HEK293T (cell line): Measurements from ENCODE around the gene ANKRD16.

Experiments used
- CTCF ChIA-PET: fragments of 350-600 bp; formaldehyde crosslinking; extraction: SDS; loops from one replicate; lab custom pipeline; 2021; ENCODE audit warnings: antibody characterized with exemption, inconsistent platforms; lab: Yijun Ruan, JAX
- POLR2A ChIA-PET: fragments of 350-600 bp; formaldehyde crosslinking; extraction: SDS; loops from one replicate; lab custom pipeline; 2020; ENCODE audit warnings: antibody characterized with exemption, inconsistent platforms; lab: Yijun Ruan, JAX
- DNase-seq: peaks from one replicate; pipeline ENCODE4 v3.0.0; 2012; ENCODE audit warnings: mixed read lengths; ENCODE audit errors: extremely low spot score
- ARNT ChIP-seq: fragments of 450-650 bp; IDR thresholded peaks from 2 replicates; pipeline ENCODE4 v1.6.1; 2017; ENCODE audit warnings: mild to moderate bottlenecking
- BHLHE40 ChIP-seq: fragments of 450-650 bp; IDR thresholded peaks from 2 replicates; pipeline ENCODE4 v1.6.1; 2016; ENCODE audit warnings: mild to moderate bottlenecking, moderate library complexity, borderline replicate concordance
- CTBP1 ChIP-seq: fragments of 450-650 bp; IDR thresholded peaks from 2 replicates; pipeline ENCODE4 v1.6.1; 2016; ENCODE audit warnings: borderline replicate concordance
- ELF4 ChIP-seq: fragments of 450-650 bp; IDR thresholded peaks from 2 replicates; pipeline ENCODE4 v1.6.1; 2017; ENCODE audit warnings: antibody characterized with exemption
- FOXA1 ChIP-seq: fragments of 450-650 bp; IDR thresholded peaks from 2 replicates; pipeline ENCODE4 v1.6.1; 2016; ENCODE audit warnings: mild to moderate bottlenecking
- FOXK2 ChIP-seq: fragments of 450-650 bp; IDR thresholded peaks from 2 replicates; pipeline ENCODE4 v1.6.1; 2016; ENCODE audit warnings: mild to moderate bottlenecking
- FOXM1 ChIP-seq: fragments of 450-650 bp; IDR thresholded peaks from 2 replicates; pipeline ENCODE4 v1.6.1; 2017; ENCODE audit warnings: mild to moderate bottlenecking, borderline replicate concordance
- HDGF ChIP-seq: fragments of 450-650 bp; IDR thresholded peaks from 2 replicates; pipeline ENCODE4 v1.6.1; 2017; ENCODE audit warnings: antibody characterized with exemption, borderline replicate concordance
- L3MBTL2 ChIP-seq: fragments of 450-650 bp; conservative IDR thresholded peaks from 2 replicates; pipeline ENCODE4 v1.6.1; 2016; ENCODE audit warnings: mild to moderate bottlenecking
- LEF1 ChIP-seq: fragments of 450-650 bp; IDR thresholded peaks from 2 replicates; pipeline ENCODE4 v1.6.1; 2017; ENCODE audit warnings: mild to moderate bottlenecking, borderline replicate concordance
- NFRKB ChIP-seq: fragments of 450-650 bp; IDR thresholded peaks from 2 replicates; pipeline ENCODE4 v1.6.1; 2016; ENCODE audit warnings: mild to moderate bottlenecking, moderate library complexity
- PKNOX1 ChIP-seq: fragments of 450-650 bp; IDR thresholded peaks from 2 replicates; pipeline ENCODE4 v1.6.1; 2016
- SP1 ChIP-seq: fragments of 450-650 bp; IDR thresholded peaks from 2 replicates; pipeline ENCODE4 v1.6.1; 2017
- SUZ12 ChIP-seq: fragments of 450-650 bp; IDR thresholded peaks from 2 replicates; pipeline ENCODE4 v1.6.1; 2016; ENCODE audit warnings: mild to moderate bottlenecking
- TARDBP ChIP-seq: fragments of 450-650 bp; IDR thresholded peaks from 2 replicates; pipeline ENCODE4 v1.6.1; 2016
- ZNF384 ChIP-seq: fragments of 450-650 bp; IDR thresholded peaks from 2 replicates; pipeline ENCODE4 v1.6.1; 2016

Gene ANKRD16

DNA sequence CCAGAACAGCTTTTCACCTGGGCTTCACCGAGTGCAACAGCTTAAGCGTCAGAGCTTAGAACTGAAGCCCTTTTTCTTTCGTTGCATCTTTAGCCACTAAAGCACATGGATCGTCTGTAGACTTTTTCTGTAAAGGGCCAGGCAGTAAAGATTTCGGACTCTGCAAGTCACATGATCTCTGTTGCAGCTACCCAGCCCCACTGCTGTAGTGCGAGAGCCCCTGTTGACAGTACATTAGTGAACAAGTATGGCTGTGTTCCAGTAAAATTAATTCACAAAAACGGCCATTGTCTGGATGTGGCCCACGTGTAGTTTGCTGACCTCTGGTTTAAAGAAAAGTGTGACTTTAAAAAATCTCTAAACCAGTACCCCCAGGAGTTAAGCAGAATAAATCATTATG, 39.7 kb upstream of the ANKRD16 start:
- no peak for DNase-seq
- ChIA-PET POLR2A (no interaction called here), CTCF (no interaction called here)
- TF ChIP-seq CTBP1 (no peak), FOXM1 (no peak), TARDBP (no peak), BHLHE40 (no peak), FOXA1 (no peak), NFRKB (no peak), ZNF384 (no peak), FOXK2 (no peak), ARNT (no peak)

GRCh38 chr10:5927306-5927705, 37.6 kb upstream of the ANKRD16 start:
- DNase-seq, result no peak
- POLR2A ChIA-PET, result no interaction called here
- TF ChIP-seq L3MBTL2 (no peak), ZNF384 (no peak), NFRKB (no peak), PKNOX1 (no peak)
- CTCF ChIA-PET, result no interaction called here

- POLR2A ChIA-PET, result no interaction called here
- no peak for TF ChIP-seq PKNOX1
- CTCF ChIA-PET, result no interaction called here
- no peak for DNase-seq
Observed at GRCh38 chr10:5924889-5925288, 35.2 kb upstream of the ANKRD16 start.

- ChIA-PET CTCF (no interaction called here), POLR2A (no interaction called here)
- no peak for TF ChIP-seq SUZ12
- no peak for TF ChIP-seq ARNT
- no peak for TF ChIP-seq L3MBTL2
- no peak for TF ChIP-seq HDGF
- TF ChIP-seq NFRKB, result no peak
- no peak for TF ChIP-seq CTBP1
- TF ChIP-seq PKNOX1, result no peak
- TF ChIP-seq LEF1, result no peak
- no peak for TF ChIP-seq ELF4
- TF ChIP-seq BHLHE40, result no peak
- TF ChIP-seq TARDBP, result no peak
- no peak for TF ChIP-seq SP1
- no peak for TF ChIP-seq ZNF384
- no peak for TF ChIP-seq FOXM1
- no peak for TF ChIP-seq FOXK2
- DNase-seq, result no peak
Observed at GRCh38 chr10:5921746-5922145, 32.1 kb upstream of the ANKRD16 start.

DNA sequence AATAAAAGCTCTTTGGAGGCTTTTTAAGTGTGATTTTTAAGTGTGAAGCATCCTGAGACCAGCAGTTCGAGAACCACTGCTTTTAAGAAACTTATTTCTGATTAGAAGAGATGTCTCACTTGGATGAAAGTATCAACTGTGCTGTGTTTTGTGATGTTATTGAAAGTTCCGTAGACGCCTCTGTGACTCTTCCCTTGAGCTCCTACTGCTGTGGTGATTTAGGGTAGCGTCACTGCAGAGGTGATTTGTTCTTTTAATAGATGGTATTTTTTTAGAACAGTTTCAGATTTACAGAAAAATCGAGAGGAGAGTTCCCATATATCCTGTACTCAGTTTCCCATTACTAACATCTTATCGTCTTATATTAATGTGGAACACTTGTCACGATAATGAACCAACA, 29.9 kb upstream of the ANKRD16 start:
- POLR2A ChIA-PET, result no interaction called here
- CTCF ChIA-PET, result interaction anchor here (0.7 kb wide), 1 partner anchor 1074 kb away, joined by 3 read pairs; no protein-coding TSS in a partner anchor
- no peak for DNase-seq
- TF ChIP-seq ZNF384, result no peak
- no peak for TF ChIP-seq CTBP1

GRCh38 chr10:5918763-5919162, 29.1 kb upstream of the ANKRD16 start:
- ChIA-PET POLR2A (no interaction called here), CTCF (no interaction called here)
- DNase-seq, result no peak
- no peak for TF ChIP-seq SP1
- no peak for TF ChIP-seq FOXK2
- no peak for TF ChIP-seq ZNF384
- TF ChIP-seq BHLHE40, result no peak
- TF ChIP-seq ELF4, result no peak
- TF ChIP-seq TARDBP, result no peak
- TF ChIP-seq LEF1, result no peak
- no peak for TF ChIP-seq PKNOX1
- no peak for TF ChIP-seq SUZ12
- no peak for TF ChIP-seq FOXA1
- TF ChIP-seq FOXM1, result no peak
- TF ChIP-seq ARNT, result no peak
- no peak for TF ChIP-seq L3MBTL2
- TF ChIP-seq CTBP1, result no peak
- TF ChIP-seq NFRKB, result no peak
- no peak for TF ChIP-seq HDGF

- no peak for DNase-seq
- TF ChIP-seq PKNOX1, result no peak
- no peak for TF ChIP-seq SP1
- TF ChIP-seq TARDBP, result no peak
- POLR2A ChIA-PET, result no interaction called here
- CTCF ChIA-PET, result no interaction called here
Observed at GRCh38 chr10:5917305-5917704, 27.6 kb upstream of the ANKRD16 start.
